SJSA1 (cell line): ENCODE results near the gene IRF8. TPM values are rescaled to one million over a fixed set of nuclear protein-coding genes. Genes with fewer than 3 reads are reported as not detected.
"Not testable (repeated sequence)": the region's sequence is repeated elsewhere in the genome, so short reads cannot be mapped to it uniquely, and the experiment has no call there.

Source experiments
- DNase-seq, 2 experiments: peaks; one replicate each; pipeline ENCODE4 v3.0.0-alpha.2; 2015 to 2020; ENCODE audit warnings: low spot score in 2 of 2, low read depth in 1 of 2
- H3K27ac ChIP-seq: fragments of 250-450 bp; sonication (Bioruptor Pico); 2 replicates; pipeline ENCODE4 v1.5.1; 2020; ENCODE audit warnings: mild to moderate bottlenecking, moderate library complexity
- H3K27me3 ChIP-seq: fragments of 250-450 bp; sonication (Bioruptor Pico); replicated peaks from 2 replicates; pipeline ENCODE4 v1.5.1; 2020; ENCODE audit warnings: mild to moderate bottlenecking, moderate library complexity
- H3K36me3 ChIP-seq: fragments of 250-450 bp; sonication (Bioruptor Pico); 2 replicates; pipeline ENCODE4 v1.5.1; 2020; ENCODE audit warnings: mild to moderate bottlenecking
- H3K4me1 ChIP-seq: fragments of 250-450 bp; sonication (Bioruptor Pico); replicated peaks from 2 replicates; pipeline ENCODE4 v1.6.1; 2021; ENCODE audit warnings: mild to moderate bottlenecking
- H3K4me3 ChIP-seq: fragments of 250-450 bp; sonication (Bioruptor Pico); 2 replicates; pipeline ENCODE4 v1.5.1; 2020; ENCODE audit warnings: mild to moderate bottlenecking
- H3K9me3 ChIP-seq: fragments of 250-450 bp; sonication (Bioruptor Pico); replicated peaks from 2 replicates; pipeline ENCODE4 v1.5.1; 2020; ENCODE audit warnings: mild to moderate bottlenecking
- total RNA-seq: library from RNA; depleted of rRNA; stranded (reverse); fragments of >200 nt; shearing (Covaris generic); gene quantifications from 2 replicates; pipeline ENCODE4 v1.2.3, GENCODE V29; 2014

IRF8 gene
- total RNA-seq, 1 experiment from 2014 or later, result 1.1 TPM

DNA sequence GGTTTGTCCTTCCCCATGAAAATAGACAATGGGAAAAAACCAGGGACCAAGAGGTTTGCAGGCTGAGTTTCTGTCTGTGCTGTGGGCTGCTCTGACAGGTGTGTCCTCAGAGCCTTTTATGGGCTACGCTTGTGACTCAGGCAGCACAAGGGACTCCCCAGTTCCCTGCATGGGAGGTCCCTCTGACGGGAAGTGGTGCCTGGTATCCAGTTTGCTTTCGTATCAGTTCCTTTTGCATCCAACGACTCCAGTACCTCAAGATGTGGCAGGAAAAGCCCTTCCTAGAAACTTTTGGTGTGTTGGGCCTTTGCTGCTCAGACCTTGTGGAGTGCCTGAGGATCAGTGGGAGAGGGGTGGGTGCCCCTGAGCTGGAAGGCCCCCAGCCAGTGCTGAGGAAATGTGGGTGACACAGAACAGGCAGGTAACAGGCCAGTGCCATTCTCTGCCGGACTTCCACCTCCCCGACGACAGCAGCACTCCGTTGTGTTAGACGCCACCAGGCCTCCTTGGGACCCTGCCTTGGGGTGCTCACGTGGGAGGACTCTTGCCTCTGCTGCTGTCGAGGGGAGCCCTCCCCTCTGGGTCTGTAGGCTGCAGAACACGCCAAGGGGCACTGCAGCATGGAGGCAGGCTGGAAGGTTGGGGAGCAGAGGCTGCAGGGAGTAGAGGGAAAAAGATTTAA is 38.4 kb upstream of the IRF8 start:
- H3K27me3 ChIP-seq, result 0 out of 2 replicates have a peak, but pooled peaks cover 3% of the 10 kb centered on the region
- no peaks in the 10 kb centered on the region for H3K36me3 ChIP-seq
- H3K4me1 ChIP-seq, result peaks cover 6% of the 10 kb centered on the region
- no peak overlapping the region for H3K4me3 ChIP-seq
- no peaks in the 10 kb centered on the region; the same call in 1 of the 2 replicates for H3K9me3 ChIP-seq
- H3K27ac ChIP-seq, result no peak overlapping the region
- DNase-seq, result peak in 1 of 2 experiments; percentile 35

- Histone ChIP-seq H3K27me3 (0 out of 2 replicates have a peak, but pooled peaks cover 3% of the 10 kb centered on the region), H3K4me3 (no peak overlapping the region), H3K36me3 (no peaks in the 10 kb centered on the region), H3K27ac (no peak overlapping the region), H3K4me1 (peaks cover 6% of the 10 kb centered on the region), H3K9me3 (no peaks in the 10 kb centered on the region; the same call in 1 of the 2 replicates)
- DNase-seq, result peak in 1 of 2 experiments; percentile 16
Observed at GRCh38 chr16:85861095-85861825, 37.7 kb upstream of the IRF8 start.

DNA sequence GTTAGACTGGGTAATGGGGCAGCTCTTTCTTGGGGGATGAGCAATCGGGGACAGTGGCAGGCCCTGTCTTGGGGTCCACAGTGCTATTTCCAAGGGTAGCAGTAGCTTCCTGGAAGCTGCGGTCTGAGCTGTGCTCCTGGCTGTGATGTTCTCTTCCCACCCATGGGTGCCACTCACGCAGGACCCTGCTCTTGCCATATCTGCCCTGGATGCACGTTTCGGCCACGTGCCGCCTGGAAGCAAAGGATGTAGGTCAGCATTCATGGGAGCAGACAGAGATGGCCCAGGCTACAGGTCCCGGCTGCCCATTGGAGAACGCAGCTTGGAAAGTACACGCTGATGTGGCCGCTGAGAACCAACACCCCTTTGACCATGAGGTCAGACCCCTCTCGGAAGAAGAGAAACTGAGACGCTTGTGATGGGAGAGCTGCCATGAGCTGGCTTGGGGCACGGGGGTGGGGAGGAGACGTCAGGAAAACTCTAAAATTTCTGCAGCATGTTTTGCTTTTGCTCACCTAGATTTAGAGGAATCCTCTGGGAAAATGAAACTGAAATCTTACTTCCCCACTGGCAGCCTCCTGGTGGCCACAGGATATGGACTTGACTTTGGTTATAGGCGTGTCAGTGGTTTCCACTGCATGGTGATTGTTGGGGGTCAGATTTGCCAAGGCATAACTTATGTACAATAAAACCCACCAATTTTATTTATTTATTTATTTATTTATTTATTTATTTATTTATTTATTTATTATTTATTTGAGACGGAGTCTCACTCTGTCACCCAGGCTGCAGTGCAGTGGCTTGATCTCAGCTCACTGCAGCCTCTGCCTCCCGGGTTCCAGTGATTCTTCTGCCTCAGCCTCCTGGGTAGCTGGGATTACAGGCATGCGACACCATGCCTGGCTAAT is 36.2 kb upstream of the IRF8 start:
- Histone ChIP-seq H3K4me1 (peaks cover 6% of the 10 kb centered on the region), H3K36me3 (no peaks in the 10 kb centered on the region), H3K27ac (no peak overlapping the region), H3K9me3 (no peaks in the 10 kb centered on the region; the same call in 1 of the 2 replicates), H3K27me3 (no peaks in the 10 kb centered on the region), H3K4me3 (no peak overlapping the region)
- DNase-seq, result no peak

DNA sequence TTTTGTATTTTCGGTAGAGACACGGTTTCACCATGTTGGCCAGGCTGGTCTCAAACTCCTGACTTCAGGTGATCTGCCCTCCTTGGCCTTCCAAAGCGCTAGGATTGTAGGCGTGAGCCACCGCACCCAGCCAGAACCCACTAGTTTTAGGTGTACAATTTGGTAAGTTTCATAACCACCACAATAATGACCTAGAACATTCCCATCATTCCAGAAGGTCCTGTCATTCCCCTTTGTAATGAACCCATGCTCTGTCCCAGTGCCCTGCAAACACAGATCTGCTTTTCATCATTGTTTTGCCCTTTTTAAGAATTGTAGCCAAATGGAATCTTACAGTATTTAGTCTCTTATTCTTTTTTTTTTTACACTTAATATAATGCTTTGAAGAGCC is 35.6 kb upstream of the IRF8 start:
- Histone ChIP-seq H3K4me3 (no peak overlapping the region), H3K27me3 (no peaks in the 10 kb centered on the region), H3K4me1 (peaks cover 6% of the 10 kb centered on the region), H3K27ac (no peak overlapping the region), H3K9me3 (no peaks in the 10 kb centered on the region; the same call in 1 of the 2 replicates), H3K36me3 (no peaks in the 10 kb centered on the region)
- peak; percentile 33 to 35 for DNase-seq

GRCh38 chr16:85864965-85865364 is 34.0 kb upstream of the IRF8 start:
- H3K36me3 ChIP-seq, result no peaks in the 10 kb centered on the region
- no peak overlapping the region for H3K27ac ChIP-seq
- H3K4me1 ChIP-seq, result peaks cover 6% of the 10 kb centered on the region
- no peak for DNase-seq
- H3K9me3 ChIP-seq, result no peaks in the 10 kb centered on the region; the same call in 1 of the 2 replicates
- no peak overlapping the region for H3K4me3 ChIP-seq
- no peaks in the 10 kb centered on the region; the same call in 1 of the 2 replicates for H3K27me3 ChIP-seq

DNA sequence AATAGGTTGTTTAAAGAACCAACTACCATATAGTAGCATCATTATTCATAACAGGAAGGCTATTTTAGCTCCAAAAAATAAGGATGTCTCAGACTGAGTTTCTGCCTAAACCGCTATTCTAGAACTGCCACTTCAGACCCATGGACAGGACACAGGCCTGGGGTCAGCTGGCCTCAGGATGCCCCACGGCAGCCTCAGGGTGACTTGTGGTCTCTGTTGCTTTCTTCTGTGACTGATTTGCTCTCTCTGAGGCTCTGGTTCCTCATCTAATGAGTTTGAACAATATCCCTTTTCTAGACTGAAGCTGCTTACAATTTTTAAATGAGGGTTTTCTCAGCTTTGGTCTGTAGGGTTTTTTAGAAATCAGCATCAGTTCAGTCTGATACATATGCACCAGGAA is 31.8 kb upstream of the IRF8 start:
- H3K27me3 ChIP-seq, result peaks cover 4% of the 10 kb centered on the region
- no peaks in the 10 kb centered on the region for H3K36me3 ChIP-seq
- peaks cover 6% of the 10 kb centered on the region for H3K4me1 ChIP-seq
- DNase-seq, result no peak
- H3K9me3 ChIP-seq, result no peaks in the 10 kb centered on the region; the same call in 1 of the 2 replicates
- H3K4me3 ChIP-seq, result no peak overlapping the region
- no peak overlapping the region for H3K27ac ChIP-seq

- peaks cover 4% of the 10 kb centered on the region for H3K27me3 ChIP-seq
- DNase-seq, result no peak
Observed at GRCh38 chr16:85868495-85868894, 30.5 kb upstream of the IRF8 start.

DNA sequence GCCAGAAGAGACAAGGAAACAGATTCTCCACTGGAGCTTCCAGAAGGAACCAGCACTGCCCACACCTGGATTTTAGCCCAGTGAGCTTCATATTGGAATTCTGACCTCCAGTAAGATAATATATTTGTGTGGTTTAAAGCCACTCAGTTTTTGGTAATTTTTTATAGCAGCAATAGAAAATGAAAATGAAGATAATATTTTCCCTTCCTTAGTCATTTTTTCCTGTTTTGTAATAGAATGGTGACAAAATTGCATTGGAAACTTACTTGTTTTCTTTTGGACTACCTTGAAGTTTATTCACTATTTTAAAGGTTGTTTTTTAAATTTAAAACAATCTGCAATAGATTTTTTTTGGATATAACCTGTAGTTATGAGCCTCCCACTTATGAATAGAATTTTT is 29.8 kb upstream of the IRF8 start:
- Histone ChIP-seq H3K36me3 (no peaks in the 10 kb centered on the region), H3K4me1 (no peaks in the 10 kb centered on the region), H3K4me3 (no peak overlapping the region), H3K27me3 (peaks cover 7% of the 10 kb centered on the region), H3K9me3 (no peaks in the 10 kb centered on the region; the same call in 1 of the 2 replicates), H3K27ac (no peak overlapping the region)
- DNase-seq, result no peak

More at GRCh38 chr16:85868495-85868894, 30.5 kb upstream of the IRF8 start:
- Histone ChIP-seq H3K4me3 (no peak overlapping the region), H3K27ac (no peak overlapping the region), H3K9me3 (no peaks in the 10 kb centered on the region; the same call in 1 of the 2 replicates), H3K36me3 (no peaks in the 10 kb centered on the region), H3K4me1 (peaks cover 2% of the 10 kb centered on the region; the same call in 1 of the 2 replicates)

- Histone ChIP-seq H3K36me3 (no peaks in the 10 kb centered on the region), H3K27me3 (peaks cover 7% of the 10 kb centered on the region), H3K4me3 (no peak overlapping the region), H3K27ac (no peak overlapping the region), H3K9me3 (no peaks in the 10 kb centered on the region), H3K4me1 (no peaks in the 10 kb centered on the region)
- DNase-seq, result no peak
Observed at GRCh38 chr16:85869785-85870558, 29.0 kb upstream of the IRF8 start.

DNA sequence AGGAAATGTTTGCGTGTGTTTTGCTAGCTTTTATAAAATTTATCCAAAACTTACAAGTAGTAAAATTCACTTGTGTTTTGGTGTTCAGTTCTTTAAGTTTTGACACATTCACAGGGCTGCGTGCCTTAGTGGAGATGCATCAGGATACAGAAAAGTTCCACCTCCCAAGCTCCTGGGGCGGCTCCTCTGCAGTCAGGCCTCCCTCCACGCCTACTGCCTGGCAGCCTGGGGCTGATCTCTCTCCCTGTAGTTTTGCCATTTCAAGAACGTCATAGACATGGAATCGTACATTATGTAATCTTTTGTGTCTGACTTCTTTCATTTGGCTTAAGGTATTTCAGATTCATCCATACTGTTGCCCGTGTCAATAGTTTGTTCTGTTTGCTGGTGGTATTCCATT is 27.2 kb upstream of the IRF8 start:
- Histone ChIP-seq H3K9me3 (no peaks in the 10 kb centered on the region), H3K27me3 (peaks cover 7% of the 10 kb centered on the region), H3K36me3 (no peaks in the 10 kb centered on the region), H3K4me1 (no peaks in the 10 kb centered on the region), H3K4me3 (no peak overlapping the region), H3K27ac (no peak overlapping the region)
- DNase-seq, result no peak

DNA sequence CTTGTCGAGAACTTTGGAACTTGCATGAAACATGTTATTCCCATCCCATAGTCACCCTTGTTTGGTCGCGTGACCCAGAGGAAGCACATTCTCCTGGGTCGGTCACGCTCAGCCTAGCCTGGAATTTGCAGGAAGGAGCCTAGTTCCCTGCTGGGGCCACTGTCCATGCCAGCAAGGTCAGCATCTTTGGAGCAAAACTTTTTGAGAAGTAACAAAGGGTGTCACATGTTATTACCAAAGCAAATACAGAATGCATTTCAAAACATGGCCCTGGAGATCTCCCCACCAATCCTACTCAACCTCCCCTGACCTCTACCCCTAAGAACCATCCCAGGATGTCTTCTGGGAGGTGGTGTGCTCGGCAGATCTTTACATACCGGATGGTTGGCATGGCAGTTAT is 26.2 kb upstream of the IRF8 start:
- H3K27me3 ChIP-seq, result peaks cover 7% of the 10 kb centered on the region
- DNase-seq, result no peak
- no peak overlapping the region for H3K27ac ChIP-seq
- no peak overlapping the region for H3K4me3 ChIP-seq
- no peaks in the 10 kb centered on the region for H3K36me3 ChIP-seq
- no peaks in the 10 kb centered on the region for H3K4me1 ChIP-seq
- H3K9me3 ChIP-seq, result no peaks in the 10 kb centered on the region

DNA sequence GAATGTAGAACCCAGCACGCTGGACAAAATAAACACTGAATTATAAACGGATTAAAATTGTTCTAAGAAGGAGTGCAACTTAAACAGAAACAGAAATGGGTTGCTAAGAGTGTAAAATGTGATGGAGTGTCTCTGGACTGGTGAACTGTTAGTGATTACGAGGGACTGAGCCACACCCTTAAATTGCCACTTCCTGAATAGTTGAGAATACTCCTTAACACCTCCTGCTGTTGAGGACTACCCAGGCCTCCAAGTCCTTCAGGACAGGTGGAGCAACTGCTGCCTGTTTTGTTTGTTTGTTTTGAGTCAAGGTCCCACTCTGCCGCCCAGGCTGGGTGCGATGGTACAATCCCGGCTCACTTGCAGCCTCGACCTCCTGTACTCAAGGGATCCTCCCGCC is 25.8 kb upstream of the IRF8 start:
- no peaks in the 10 kb centered on the region for H3K36me3 ChIP-seq
- no peak overlapping the region for H3K27ac ChIP-seq
- peaks cover 7% of the 10 kb centered on the region for H3K27me3 ChIP-seq
- no peak overlapping the region for H3K4me3 ChIP-seq
- no peak for DNase-seq
- H3K9me3 ChIP-seq, result no peaks in the 10 kb centered on the region
- H3K4me1 ChIP-seq, result no peaks in the 10 kb centered on the region; the same call in 1 of the 2 replicates

DNA sequence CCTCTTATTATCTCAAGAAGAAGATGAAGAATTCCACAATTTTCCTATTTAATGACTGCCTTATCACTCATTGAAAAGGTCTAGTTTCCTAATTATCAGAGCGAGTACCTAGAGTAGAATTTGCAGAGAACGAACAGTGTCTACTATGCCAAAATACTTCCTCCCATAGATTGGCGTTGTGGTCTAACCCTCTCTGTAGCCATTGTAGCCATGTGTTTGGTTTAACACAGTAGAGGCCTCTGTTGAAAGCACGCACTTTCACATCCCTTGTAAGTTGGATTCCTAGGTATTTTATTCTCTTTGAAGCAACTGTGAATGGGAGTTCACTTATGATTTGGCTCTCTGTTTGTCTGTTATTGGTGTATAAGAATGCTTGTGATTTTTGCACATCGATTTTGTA is 24.9 kb upstream of the IRF8 start:
- not testable (repeated sequence) for H3K4me3 ChIP-seq, DNase-seq, H3K4me1 ChIP-seq, H3K27me3 ChIP-seq, H3K27ac ChIP-seq, H3K36me3 ChIP-seq, H3K9me3 ChIP-seq
